UCSD-AML1 (cell line): ENCODE data around the gene RRP8.

Experiments
- DNase-seq: peaks from one replicate; lab custom pipeline; 2025; ENCODE audit not compliant: unreplicated experiment; lab: John Stamatoyannopoulos, UW

Gene RRP8

DNA sequence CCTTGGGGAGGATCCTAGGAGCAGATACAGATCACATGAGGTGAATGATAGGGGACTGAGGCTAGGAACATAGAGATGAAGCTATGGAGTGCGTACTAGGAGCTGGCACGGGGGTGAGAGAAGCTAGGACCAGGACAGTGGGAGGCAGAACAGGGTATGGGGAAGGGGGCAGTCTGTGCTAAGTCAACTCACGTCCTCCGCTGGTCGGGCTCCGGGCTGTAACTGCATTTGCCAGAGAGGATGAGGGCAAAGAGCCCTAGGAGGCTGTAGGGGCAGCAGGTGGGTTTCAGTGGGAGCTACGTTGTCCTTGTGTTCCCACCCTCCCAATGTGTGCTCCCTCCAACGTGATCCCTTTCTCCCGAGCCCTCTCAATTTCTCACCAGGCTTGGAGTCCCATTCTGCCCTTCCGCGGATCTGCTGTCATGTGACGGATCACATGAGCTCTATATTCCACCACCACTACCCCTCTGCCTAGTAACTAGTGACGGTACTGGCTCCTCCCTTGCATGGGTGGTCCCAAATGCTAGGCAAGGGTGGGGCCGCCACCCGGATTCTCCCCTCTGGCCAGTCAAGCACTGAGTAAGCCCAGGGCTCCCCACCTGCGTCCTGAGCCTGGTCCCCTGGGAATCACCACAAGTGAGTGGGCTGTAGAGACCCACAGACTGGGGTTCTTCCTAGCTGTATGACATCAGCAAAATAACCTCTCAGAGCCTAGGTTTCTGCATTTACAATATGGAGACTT lies 15.8 kb upstream of the RRP8 start, which contains the start of gene TPP1:
TSS of gene TPP1 (minus strand) at position 419 of the 742 bp plus-strand sequence. CDS start at position 397, 22 bp downstream.
- peak; percentile 86 for DNase-seq

GRCh38 chr11:6618117-6619003 lies 14.9 kb upstream of the RRP8 start:
- peak; percentile 62 for DNase-seq

DNA sequence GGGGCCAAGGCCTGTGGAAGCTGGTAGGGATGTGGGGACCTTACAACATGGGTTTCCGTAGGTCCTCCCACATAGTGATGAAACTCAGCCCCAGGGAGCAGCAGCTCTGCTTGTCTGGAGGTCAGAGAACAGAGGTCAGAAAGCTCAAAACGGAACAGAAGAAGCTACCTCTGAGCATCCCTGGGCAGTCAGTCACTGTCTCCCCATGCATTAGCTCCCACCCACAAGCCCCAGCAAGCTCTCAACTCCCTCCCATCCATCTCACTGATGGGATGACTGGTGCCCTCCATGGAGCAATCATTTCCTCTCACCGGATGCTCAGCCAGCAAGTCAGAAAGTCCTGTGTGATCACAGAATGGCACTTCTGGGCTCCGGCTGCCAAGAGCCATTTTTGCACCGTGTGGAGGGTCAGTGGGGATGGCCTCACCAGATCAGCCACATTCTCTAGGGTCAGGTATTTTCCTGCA lies 13.9 kb upstream of the RRP8 start:
- peak; percentile 21 for DNase-seq

DNA sequence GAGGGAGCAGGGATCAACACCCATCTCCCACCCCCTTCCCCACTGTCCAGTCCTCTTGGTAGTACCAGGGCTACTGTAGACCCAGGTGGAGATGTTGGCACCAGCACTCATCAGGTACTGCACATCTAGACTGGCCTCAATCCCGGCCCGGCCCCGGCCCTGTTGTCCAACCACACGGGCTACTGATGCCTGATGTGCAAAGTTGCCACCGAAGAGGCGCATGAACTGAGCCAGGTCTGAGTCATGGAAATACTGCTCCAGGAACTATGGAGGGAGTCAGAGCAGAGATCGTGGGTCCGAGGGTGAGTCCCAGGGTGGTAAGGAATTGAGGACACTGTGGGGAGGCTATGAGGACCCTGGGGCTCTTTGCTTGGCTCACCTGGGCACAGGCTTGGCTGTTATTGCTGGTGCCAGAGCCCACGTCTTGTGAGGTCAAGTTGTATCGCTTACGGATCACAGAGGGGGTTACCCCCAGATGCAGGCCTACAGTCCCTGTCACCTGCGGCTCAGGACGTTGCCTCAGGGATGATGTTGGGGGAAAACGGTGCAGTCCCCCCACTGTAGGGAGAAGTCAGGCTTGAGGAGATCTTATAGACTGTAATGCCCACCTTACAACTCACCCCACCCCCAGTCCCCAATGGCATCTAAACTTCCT lies 13.3 kb upstream of the RRP8 start:
- no peak for DNase-seq

- no peak for DNase-seq
Observed at GRCh38 chr11:6615882-6616585, 12.6 kb upstream of the RRP8 start.

DNA sequence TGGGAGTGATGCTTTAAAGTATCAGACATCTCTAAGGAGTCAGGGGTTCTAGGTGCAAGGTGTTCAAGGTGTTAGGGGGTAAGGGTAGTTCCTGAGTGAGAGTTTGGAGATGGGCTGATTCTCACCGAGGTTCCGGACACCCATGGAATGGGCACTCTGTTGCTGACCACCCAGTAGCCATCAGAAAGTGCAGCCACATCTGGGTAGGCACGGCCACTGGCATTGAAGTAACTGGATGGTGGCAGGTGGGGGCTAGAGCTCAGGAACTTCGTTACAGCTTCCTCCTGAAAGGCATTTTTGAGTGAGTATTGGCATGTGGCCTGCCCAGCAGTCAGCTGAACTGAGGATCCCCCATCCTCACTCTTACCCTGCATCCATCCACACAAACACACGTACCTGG lies 11.6 kb upstream of the RRP8 start:
- DNase-seq: no peak

DNA sequence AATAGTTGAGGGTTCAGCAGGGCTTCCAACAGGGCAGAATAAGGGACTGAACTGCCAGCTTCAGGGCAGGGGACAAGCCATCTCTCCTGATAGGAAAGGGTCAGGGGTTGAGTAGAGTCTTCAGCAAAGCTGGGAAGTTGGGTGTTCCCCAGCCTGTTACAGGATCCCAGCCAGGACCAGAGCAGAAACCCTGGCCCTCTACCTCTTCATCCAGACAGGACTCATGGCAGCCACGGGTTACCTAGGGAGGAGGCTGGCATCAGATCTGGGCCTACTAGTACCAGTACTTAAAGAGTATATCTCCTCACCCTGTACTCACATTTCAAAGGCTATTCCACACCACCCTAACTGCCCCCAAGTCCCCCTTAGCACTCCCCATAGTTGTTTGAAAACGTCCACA lies 11.0 kb upstream of the RRP8 start:
- DNase-seq: no peak

GRCh38 chr11:6613496-6613895 lies 10.1 kb upstream of the RRP8 start:
- DNase-seq: no peak

- DNase-seq: peak; percentile 97
Observed at GRCh38 chr11:6612213-6613041, 9.0 kb upstream of the RRP8 start, which contains the start of gene TAF10. TAF10 (minus strand) TSS chr11:6612216; CDS start chr11:6612189, 27 bp downstream.

DNA sequence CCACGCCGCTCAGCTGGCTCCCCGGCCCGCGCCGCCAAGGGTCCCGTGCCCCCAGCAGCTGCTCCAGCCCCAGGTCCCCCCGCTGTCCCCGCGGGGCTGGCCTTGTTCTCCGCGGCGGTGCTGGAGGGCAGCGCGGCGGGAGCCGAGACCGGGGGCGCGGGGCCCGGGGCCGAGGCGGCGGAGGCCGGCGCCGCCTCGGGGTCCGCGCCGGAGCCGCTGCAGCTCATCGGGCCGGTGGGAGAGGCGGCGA lies 8.5 kb upstream of the RRP8 start:
- no peak for DNase-seq

- no peak for DNase-seq
Observed at GRCh38 chr11:6611092-6611962, 7.9 kb upstream of the RRP8 start.

GRCh38 chr11:6610591-6610990 lies 7.2 kb upstream of the RRP8 start:
- no peak for DNase-seq

- no peak for DNase-seq
Observed at GRCh38 chr11:6609502-6610015, 6.1 kb upstream of the RRP8 start.

DNA sequence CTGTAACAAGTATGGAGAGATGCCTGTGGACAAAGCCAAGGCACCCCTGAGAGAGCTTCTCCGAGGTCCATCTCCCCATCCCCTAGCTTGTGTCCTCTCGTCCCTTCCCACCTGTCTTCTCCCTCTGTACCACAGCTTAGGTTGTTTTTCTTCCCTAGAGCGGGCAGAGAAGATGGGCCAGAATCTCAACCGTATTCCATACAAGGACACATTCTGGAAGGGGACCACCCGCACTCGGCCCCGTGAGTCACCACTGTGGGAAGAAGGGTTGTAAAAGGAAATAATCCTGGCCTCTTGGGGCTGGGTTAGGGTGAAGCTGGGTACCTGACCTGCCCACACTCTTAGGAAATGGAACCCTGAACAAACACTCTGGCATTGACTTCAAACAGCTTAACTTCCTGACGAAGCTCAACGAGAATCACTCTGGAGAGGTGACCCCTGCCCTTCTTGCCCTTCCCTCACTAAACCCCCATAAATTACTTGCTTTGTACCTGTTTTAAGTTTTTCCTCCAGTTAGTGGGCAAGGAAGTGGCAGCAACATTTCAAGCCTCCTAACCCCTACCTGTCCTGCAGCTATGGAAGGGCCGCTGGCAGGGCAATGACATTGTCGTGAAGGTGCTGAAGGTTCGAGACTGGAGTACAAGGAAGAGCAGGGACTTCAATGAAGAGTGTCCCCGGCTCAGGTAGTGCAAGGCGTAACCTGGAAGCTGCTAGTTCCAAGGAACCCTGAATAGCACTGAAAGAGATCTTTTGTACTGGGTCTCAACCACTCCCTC lies 5.5 kb upstream of the RRP8 start:
- DNase-seq: no peak

- DNase-seq: no peak
Observed at GRCh38 chr11:6608011-6608410, 4.6 kb upstream of the RRP8 start.

DNA sequence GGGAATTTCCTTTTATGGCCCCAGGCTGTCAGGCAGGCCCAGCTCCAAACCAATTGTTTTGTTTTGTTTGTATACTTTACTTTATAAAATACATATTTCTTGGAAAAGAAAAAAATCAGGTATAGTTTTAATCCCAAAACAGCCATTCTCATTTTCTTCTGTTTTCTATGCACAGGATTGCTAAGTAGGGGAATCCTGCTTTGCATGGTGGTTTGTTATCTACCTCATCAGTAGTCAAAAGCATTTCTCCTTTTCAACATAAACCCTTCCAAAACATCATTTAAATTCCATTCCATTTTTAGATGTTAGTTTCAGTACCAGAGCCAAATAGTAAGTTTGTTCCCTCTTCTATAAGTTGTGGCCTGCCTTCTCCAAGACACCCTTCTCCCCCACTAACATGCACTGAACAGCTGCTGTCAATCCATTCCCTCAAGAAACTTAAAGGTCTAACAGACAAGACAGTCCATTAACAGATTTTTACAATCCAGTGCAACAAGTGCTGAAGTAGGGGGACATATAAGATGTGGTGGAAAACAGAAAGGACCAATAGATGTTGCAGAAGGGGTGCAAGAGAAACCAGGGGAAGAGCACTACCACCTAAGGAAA lies 3.9 kb upstream of the RRP8 start:
- no peak for DNase-seq

DNA sequence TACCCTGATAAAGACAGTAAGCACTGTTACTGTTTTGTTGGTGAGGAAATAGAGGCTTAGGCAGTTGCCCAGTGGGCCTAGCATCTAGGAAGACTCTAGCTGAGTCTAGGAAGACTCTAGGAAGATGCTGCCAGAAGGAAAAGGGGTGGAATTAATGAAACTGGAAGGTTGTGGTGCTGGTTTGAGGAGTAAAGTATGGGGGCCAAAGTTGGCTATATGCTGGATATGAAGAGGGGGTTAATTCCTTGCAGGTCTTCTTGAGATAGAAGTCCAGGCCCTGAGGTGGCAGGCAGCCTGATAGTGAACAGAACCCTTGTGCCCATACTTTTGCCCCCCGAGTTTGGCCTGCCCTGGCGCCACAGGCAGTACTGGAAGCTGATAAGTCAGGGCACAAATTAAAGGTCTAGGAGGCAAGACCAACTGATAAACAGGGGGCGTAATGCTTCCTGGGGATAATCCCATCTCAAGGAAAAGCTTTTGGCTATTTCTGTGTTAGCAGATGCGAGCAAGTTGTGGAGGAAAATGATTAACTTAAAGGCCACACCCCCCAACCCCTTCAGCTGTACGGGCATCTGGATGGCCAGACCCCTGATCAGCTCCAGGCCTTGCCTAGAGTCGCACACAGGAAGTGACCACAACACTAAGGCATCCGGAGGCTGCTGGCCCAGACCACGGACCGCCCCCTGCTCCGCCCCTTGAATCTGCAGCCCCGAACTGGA lies 3.2 kb upstream of the RRP8 start:
- DNase-seq: peak; percentile 89
